Spleen (tissue), 11 donors: Measurements from ENCODE around the gene TMEM54. TPM values are rescaled to one million over a fixed set of nuclear protein-coding genes. Genes with fewer than 3 reads are reported as not detected.

Source experiments
- DNase-seq: peaks from one replicate; pipeline ENCODE4 v3.0.0-alpha.2; 2020
- H3K27ac ChIP-seq, 8 donors: fragments of 200-600 bp; sonication (generic) in 7 of 8; 1 replicate in 4 of 8; 2 replicates in 4 of 8; pipeline versions ENCODE4 v1.5.0 to v1.8.0; 2016 to 2021; ENCODE audit warnings: inconsistent platforms in 4 of 8, mild to moderate bottlenecking in 4 of 8, moderate library complexity in 1 of 8
- H3K27me3 ChIP-seq, 7 donors: fragments of 200-600 bp; sonication (generic) in 6 of 7; replicated peaks in 1 of 7; 1 replicate in 4 of 7; 2 replicates in 3 of 7; pipeline versions ENCODE4 v1.5.0 to v1.8.0; 2016 to 2021; ENCODE audit warnings: inconsistent platforms in 3 of 7, mild to moderate bottlenecking in 1 of 7
- H3K36me3 ChIP-seq, 6 donors: fragments of 200-600 bp; sonication (generic) in 5 of 6; 1 replicate in 4 of 6; 2 replicates in 2 of 6; pipeline versions ENCODE4 v1.5.0 to v1.8.0; 2016 to 2021; ENCODE audit warnings: inconsistent platforms in 2 of 6
- H3K4me1 ChIP-seq, 6 donors: fragments of 200-600 bp; sonication (generic) in 5 of 6; 1 replicate in 3 of 6; 2 replicates in 3 of 6; pipeline versions ENCODE4 v1.5.0 to v1.8.0; 2016 to 2021; ENCODE audit warnings: inconsistent platforms in 3 of 6
- H3K4me3 ChIP-seq, 8 donors: fragments of 200-600 bp; sonication (generic) in 7 of 8; 1 replicate in 4 of 8; 2 replicates in 4 of 8; pipeline versions ENCODE4 v1.5.0 to v1.8.0; 2016 to 2021; ENCODE audit warnings: inconsistent platforms in 4 of 8, mild to moderate bottlenecking in 4 of 8, moderate library complexity in 2 of 8
- H3K9me3 ChIP-seq, 8 donors: fragments of 200-600 bp; sonication (generic) in 7 of 8; 1 replicate in 4 of 8; 2 replicates in 4 of 8; pipeline versions ENCODE4 v1.5.0 to v1.8.0; 2016 to 2021; ENCODE audit warnings: inconsistent platforms in 4 of 8
- CTCF ChIP-seq, 11 experiments: fragments of 200-600 bp in 7 of 11; fragments of 450-650 bp in 4 of 11; sonication (generic) in 4 of 11; IDR thresholded peaks in 8 of 11; conservative IDR thresholded peaks in 3 of 11; 1 replicate in 7 of 11; 2 replicates in 4 of 11; pipeline versions ENCODE4 v1.4.0 to v1.8.0; 2016 to 2021; ENCODE audit warnings: antibody characterized with exemption in 11 of 11, inconsistent platforms in 4 of 11, mild to moderate bottlenecking in 1 of 11
- POLR2A ChIP-seq, 3 donors: fragments of 450-650 bp; IDR thresholded peaks; one replicate each; pipeline ENCODE4 v1.5.1; 2017; ENCODE audit warnings: antibody characterized with exemption in 3 of 3, mild to moderate bottlenecking in 1 of 3
- POLR2AphosphoS5 ChIP-seq, 3 donors: sonication (generic); formaldehyde crosslinking; IDR thresholded peaks; one replicate each; pipeline ENCODE4 v1.5.1; 2017; ENCODE audit warnings: antibody characterized with exemption in 3 of 3
- WGBS, 5 donors: extraction: QIAGEN DNeasy Blood & Tissue Kit in 3 of 5; methylation state at CpG; one replicate each; pipeline versions ENCODE4 v1.1.5 to v1.1.7; 2013 to 2018; 5-methylcytosine and 5-hydroxymethylcytosine counted together
- intact Hi-C: fragments of 100-400 bp; cut with DNase I; formaldehyde crosslinking; loops from one replicate; pipeline ENCODE4 v1.15.0; 2023; ENCODE audit warnings: low total_unique reads
- polyA plus RNA-seq, 3 donors: library from polyadenylated mRNA; stranded (reverse); fragments of 200-250 nt; gene quantifications; one replicate each; pipeline ENCODE4 v1.2.1, GENCODE V29; 2013
- total RNA-seq, 7 donors: library from RNA; depleted of rRNA in 3 of 7; stranded (reverse); fragments of >200 nt in 3 of 7; fragmentation: NEBNext Ultra II Directional in 4 of 7; extraction: Animal tissue kit (Norgen Biotek cat#: 25700) in 4 of 7; gene quantifications; one replicate each; pipeline versions ENCODE4 v1.1.0 to v1.2.1, GENCODE V29; 2016 to 2021
- donor health status: healthy with polysubstance abuse.
- donor health status: DM: no; HTN: no; CAD: no; lungs with moderate emphysema.
- donor health status: DM: no; HTN: no; CAD: no.
- donor health status: Bipolar disorder and iron deficiency.
- donor health status: healthy.
- donor health status: DM: no; HTN: no; CAD: no.
- donor health status: DM: yes; HTN: yes; CAD: no.

TMEM54 gene
- total and polyA plus RNA-seq, 10 donors = 4.3 to 24.6 (median 11.5) TPM

- TF ChIP-seq CTCF (IDR thresholded peaks at IDR 0.05 in 8 of 11, conservative IDR thresholded peaks at IDR 0.05 in 3 of 11) (no peak), POLR2AphosphoS5 (IDR thresholded peaks at IDR 0.05) (no peak), POLR2A (IDR thresholded peaks at IDR 0.05) (no peak)
- Histone ChIP-seq H3K36me3 (peaks cover 0 to 78% (median 17%) of the 10 kb centered on the region in 6 donors), H3K9me3 (no peaks in the 10 kb centered on the region), H3K27me3 (no peaks in the 10 kb centered on the region), H3K4me3 (no peak overlapping the region), H3K27ac (no peak overlapping the region), H3K4me1 (peaks cover 0 to 14% (median 5%) of the 10 kb centered on the region in 6 donors)
- 95 to 99% (median 97%) methylated on average over 4 of the region's 4 CpGs for WGBS, 5 donors
- DNase-seq = no peak
- intact Hi-C loops = no loop called here
Observed at GRCh38 chr1:32863218-32863880, 37.8 kb downstream of the TMEM54 start.

- peaks cover 0 to 83% (median 24%) of the 10 kb centered on the region in 6 donors for H3K36me3 ChIP-seq
- TF ChIP-seq POLR2AphosphoS5 (IDR thresholded peaks at IDR 0.05) (no peak), CTCF (IDR thresholded peaks at IDR 0.05 in 8 of 11, conservative IDR thresholded peaks at IDR 0.05 in 3 of 11) (no peak), POLR2A (IDR thresholded peaks at IDR 0.05) (no peak)
- intact Hi-C loops = no loop called here
- WGBS, 5 donors = 67 to 94% (median 85%) methylated on average over 3 of the region's 3 CpGs
- no peaks in the 10 kb centered on the region for H3K9me3 ChIP-seq
- no peak overlapping the region for H3K27ac ChIP-seq
- no peak overlapping the region for H3K4me3 ChIP-seq
- no peak for DNase-seq
- H3K27me3 ChIP-seq = no peaks in the 10 kb centered on the region
- peaks cover 0 to 14% (median 5%) of the 10 kb centered on the region in 6 donors for H3K4me1 ChIP-seq
Observed at GRCh38 chr1:32861904-32862695, 39.1 kb downstream of the TMEM54 start.

- DNase-seq = no peak
- no peak for TF ChIP-seq CTCF (IDR thresholded peaks at IDR 0.05 in 8 of 11, conservative IDR thresholded peaks at IDR 0.05 in 3 of 11)
- TF ChIP-seq POLR2A (IDR thresholded peaks at IDR 0.05) = no peak
- no peak for TF ChIP-seq POLR2AphosphoS5 (IDR thresholded peaks at IDR 0.05)
- intact Hi-C loops = no loop called here
- H3K4me1 ChIP-seq = peaks cover 0 to 14% (median 5%) of the 10 kb centered on the region in 6 donors
- no peak overlapping the region for H3K27ac ChIP-seq
- H3K27me3 ChIP-seq = no peaks in the 10 kb centered on the region
- H3K36me3 ChIP-seq = peaks cover 4 to 98% (median 39%) of the 10 kb centered on the region in 6 donors
- no peaks in the 10 kb centered on the region for H3K9me3 ChIP-seq
- no peak overlapping the region for H3K4me3 ChIP-seq
Observed at GRCh38 chr1:32860566-32860965, 40.6 kb downstream of the TMEM54 start.

- WGBS, 5 donors = 95 to 100% (median 97%) methylated on average over 2 of the region's 2 CpGs
- DNase-seq = no peak
- H3K4me1 ChIP-seq = peaks cover 0 to 14% (median 5%) of the 10 kb centered on the region in 6 donors
- no peak for TF ChIP-seq CTCF (IDR thresholded peaks at IDR 0.05 in 8 of 11, conservative IDR thresholded peaks at IDR 0.05 in 3 of 11)
- TF ChIP-seq POLR2A (IDR thresholded peaks at IDR 0.05) = no peak
- TF ChIP-seq POLR2AphosphoS5 (IDR thresholded peaks at IDR 0.05) = no peak
- no peaks in the 10 kb centered on the region for H3K9me3 ChIP-seq
- H3K27ac ChIP-seq = no peak overlapping the region
- no peak overlapping the region for H3K4me3 ChIP-seq
- peaks cover 4 to 98% (median 45%) of the 10 kb centered on the region in 6 donors for H3K36me3 ChIP-seq
- intact Hi-C loops = no loop called here
- H3K27me3 ChIP-seq = no peaks in the 10 kb centered on the region
Observed at GRCh38 chr1:32859915-32860314, 41.3 kb downstream of the TMEM54 start.
